GM19193 (cell line): ENCODE measurements around the gene EPB41L1.

Experiments used
- POLR2A ChIP-seq: IDR thresholded peaks from 4 replicates; pipeline ENCODE4 v1.6.1; 2011; ENCODE audit not compliant: insufficient read depth, insufficient read length; ENCODE audit errors: extremely low read depth

EPB41L1 gene

GRCh38 chr20:36144336-36144735 lies 10.2 kb upstream of the EPB41L1 start:
- no peak for TF ChIP-seq POLR2A

GRCh38 chr20:36145877-36146707 lies 8.4 kb upstream of the EPB41L1 start:
- no peak for TF ChIP-seq POLR2A

GRCh38 chr20:36147690-36148089 lies 6.8 kb upstream of the EPB41L1 start:
- no peak for TF ChIP-seq POLR2A

GRCh38 chr20:36148439-36148838 lies 6.1 kb upstream of the EPB41L1 start:
- TF ChIP-seq POLR2A = no peak

GRCh38 chr20:36149012-36149411 lies 5.5 kb upstream of the EPB41L1 start:
- TF ChIP-seq POLR2A = no peak

GRCh38 chr20:36149469-36149868 lies 5.1 kb upstream of the EPB41L1 start:
- no peak for TF ChIP-seq POLR2A

- no peak for TF ChIP-seq POLR2A
Observed at GRCh38 chr20:36150489-36150846, 4.1 kb upstream of the EPB41L1 start.

- TF ChIP-seq POLR2A = no peak
Observed at GRCh38 chr20:36150847-36151539, 3.5 kb upstream of the EPB41L1 start.

- no peak for TF ChIP-seq POLR2A
Observed at GRCh38 chr20:36152261-36152660, 2.3 kb upstream of the EPB41L1 start.

- TF ChIP-seq POLR2A = no peak
Observed at GRCh38 chr20:36153204-36153603, 1.3 kb upstream of the EPB41L1 start.

- no peak for TF ChIP-seq POLR2A
Observed at GRCh38 chr20:36153736-36154699, 522 bp upstream of the EPB41L1 start.

GRCh38 chr20:36155629-36155971 lies 1.1 kb downstream of the EPB41L1 start:
- TF ChIP-seq POLR2A = no peak

- no peak for TF ChIP-seq POLR2A
Observed at GRCh38 chr20:36155991-36156390, 1.5 kb downstream of the EPB41L1 start.

- TF ChIP-seq POLR2A = no peak
Observed at GRCh38 chr20:36157610-36158009, 3.1 kb downstream of the EPB41L1 start.

GRCh38 chr20:36158160-36158741 lies 3.7 kb downstream of the EPB41L1 start:
- TF ChIP-seq POLR2A = no peak
